HG03095 (cell line): ENCODE data around the gene KDM1B.

ENCODE experiments used
- ATAC-seq: cut with Tn5 transposase; IDR thresholded peaks from one replicate; pipeline ENCODE4 v1.9.1; 2021; ENCODE audit warnings: moderate library complexity; ENCODE audit not compliant: unreplicated experiment

Gene KDM1B

GRCh38 chr6:18155150-18155863 lies at the start of gene KDM1B:
KDM1B (plus strand) TSS chr6:18155422; CDS start chr6:18159896, 4,474 bp downstream.
- ATAC-seq, result peak; percentile 89

DNA sequence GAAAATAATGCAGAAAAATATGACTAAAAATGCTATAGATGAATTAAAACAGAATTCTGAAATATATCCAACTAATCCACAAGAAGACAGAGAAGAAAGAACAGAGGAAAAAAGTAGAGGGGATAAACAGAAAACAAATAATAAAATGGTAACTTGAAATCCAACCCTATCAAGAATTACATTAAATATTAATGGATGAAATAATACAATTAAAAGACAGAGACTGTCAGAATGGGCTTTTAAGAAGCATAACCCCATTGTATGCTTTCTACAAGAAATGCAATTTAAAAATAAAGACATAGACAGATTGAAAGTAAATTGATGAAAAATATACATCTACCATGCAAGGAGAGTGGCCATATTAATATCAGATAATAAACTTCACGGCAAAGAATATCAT lies 48.2 kb upstream of the KDM1B start:
- ATAC-seq, result no peak

- ATAC-seq, result no peak
These were observed 45.1 kb upstream of the KDM1B start for GRCh38 chr6:18110162-18110561.

DNA sequence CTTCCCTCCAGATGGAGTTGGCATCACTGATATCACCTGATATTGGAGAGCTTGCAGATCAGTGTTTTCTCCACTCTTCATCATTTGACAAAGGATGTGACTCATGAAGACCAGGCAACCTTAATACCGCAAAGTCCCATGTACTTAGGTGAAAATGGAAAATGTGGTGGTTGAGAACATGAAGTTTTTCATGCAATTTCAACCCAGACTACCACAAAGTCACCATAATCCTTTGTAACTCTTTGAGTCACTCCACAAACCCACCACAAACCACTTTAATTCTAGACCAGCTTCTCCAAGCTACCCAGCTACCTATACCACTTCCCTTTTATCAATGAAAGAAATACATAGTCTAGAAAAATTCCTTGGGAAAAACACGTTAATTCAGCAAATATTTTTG lies 39.9 kb upstream of the KDM1B start:
- no peak for ATAC-seq

DNA sequence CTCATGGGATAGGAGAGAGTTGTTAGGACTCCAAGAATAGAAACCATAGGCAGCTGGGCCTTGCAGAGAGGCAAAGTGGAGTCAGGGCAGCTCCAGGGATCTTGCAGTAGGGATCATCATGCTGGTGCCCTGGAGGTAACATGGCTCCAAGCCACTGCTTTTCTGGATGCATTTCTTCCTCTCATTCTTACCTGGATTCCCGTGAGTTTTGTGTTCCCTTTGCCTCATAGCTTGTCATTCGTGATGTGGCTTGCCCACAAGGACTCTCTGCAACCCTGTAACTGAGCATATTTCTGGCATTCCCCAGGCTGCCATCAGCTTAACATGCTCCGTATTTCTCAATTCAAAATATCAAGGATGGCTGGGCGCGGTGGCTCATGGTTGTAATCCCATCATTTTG lies 38.1 kb upstream of the KDM1B start:
- no peak for ATAC-seq

DNA sequence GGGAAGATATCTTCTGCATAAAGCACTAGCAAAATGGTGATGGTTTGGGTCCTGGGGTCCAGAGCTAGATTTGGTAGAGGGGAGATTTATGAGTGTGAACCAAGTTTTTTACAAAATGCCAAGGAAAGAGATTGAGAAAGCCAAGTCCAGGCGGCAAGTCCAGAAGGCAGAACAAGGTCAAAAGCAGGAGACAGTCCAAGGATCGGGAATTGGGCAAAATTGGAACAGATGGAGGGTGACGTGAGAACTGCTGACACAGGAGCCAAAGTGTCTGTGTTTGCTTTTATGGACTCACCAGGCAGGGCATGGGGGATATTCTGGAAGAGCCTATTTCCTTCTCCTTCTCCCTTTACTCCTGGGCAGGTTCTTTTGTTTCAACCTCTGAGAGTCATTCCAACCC lies 36.9 kb upstream of the KDM1B start:
- ATAC-seq, result no peak

DNA sequence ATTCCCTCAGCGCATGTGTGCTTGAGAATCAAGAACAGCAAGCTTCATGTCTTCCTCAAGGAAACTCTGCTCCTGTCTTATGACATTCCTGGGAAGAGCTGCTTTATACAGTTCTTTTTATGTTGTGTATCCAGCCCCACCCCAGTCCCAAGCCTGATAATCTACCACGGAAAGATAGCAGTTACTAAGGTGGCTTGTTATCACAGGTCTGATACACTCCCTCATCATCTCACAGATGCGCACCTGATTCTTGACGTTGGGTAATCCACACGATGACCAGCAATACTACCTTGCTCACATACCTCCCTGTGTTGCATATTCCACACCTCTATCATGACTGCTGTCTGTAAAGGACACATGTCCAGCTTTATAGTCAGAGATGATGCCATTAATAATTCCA lies 36.0 kb upstream of the KDM1B start:
- no peak for ATAC-seq

- ATAC-seq, result no peak
These were observed 33.6 kb upstream of the KDM1B start for GRCh38 chr6:18121580-18122127.

GRCh38 chr6:18122128-18123093 lies 32.8 kb upstream of the KDM1B start, which contains the start of gene NHLRC1:
NHLRC1 (minus strand) TSS chr6:18122677; CDS start chr6:18122606, 71 bp downstream.
- peak; percentile 99 for ATAC-seq

DNA sequence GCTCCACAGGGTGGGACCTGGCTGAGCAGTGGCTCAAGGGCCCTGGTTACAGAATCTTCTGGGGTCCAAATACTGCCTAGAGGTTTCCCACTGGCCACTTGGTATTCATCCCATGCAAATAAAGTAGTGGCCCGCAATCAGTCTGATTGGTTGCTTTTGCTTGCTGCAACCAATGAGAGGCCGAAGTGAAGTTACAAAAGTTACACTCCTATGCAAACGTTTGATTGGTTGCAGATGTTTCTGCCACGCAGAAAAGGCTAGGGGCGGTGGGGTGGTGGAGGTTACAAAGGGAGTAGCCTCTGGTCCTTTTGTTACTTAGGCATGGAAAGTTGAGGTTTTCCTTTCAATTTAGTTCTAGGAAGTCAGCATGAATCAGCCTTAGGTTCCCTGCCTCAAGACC lies 29.1 kb upstream of the KDM1B start:
- ATAC-seq, result no peak

GRCh38 chr6:18132346-18132745 lies 22.9 kb upstream of the KDM1B start:
- no peak for ATAC-seq

DNA sequence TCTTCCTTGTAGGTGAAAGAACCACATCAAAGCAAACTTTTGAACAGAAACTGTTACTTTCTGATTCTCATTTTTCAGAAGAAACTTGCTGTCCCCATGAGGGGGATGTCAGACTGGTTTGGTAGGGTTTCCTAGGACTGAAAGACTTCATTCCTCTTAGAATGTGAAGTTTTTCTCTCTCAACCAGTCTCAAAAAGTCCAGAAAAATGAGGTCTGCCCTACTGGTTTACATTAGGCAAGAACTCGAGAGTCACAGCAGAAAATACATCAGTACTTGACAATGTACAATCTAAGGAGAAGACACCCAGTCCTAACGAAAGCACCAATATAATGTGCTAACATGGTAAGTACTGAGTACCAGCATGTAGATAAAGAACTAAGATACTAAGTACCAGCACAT lies 20.1 kb upstream of the KDM1B start:
- no peak for ATAC-seq

DNA sequence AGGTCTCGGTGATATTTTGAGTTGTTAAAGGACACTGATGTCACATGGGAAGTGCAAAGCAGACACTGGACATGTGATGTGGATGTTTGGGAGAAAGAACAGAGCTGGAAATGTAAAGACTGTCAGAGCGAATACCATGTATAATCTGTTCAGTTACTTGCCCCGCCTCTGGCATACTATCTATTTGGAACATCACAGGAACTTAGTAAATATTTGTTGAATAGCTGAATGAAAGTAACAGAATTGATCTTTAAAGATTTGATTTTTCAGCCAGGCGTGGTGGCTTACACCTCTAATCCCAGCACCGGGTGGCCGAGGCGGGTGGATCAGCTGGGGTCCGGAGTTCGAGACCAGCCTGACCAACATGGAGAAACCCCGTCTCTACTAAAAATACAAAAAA lies 19.0 kb upstream of the KDM1B start:
- ATAC-seq, result no peak

GRCh38 chr6:18138906-18139305 lies 16.3 kb upstream of the KDM1B start:
- no peak for ATAC-seq

- ATAC-seq, result no peak
These were observed 15.1 kb upstream of the KDM1B start for GRCh38 chr6:18139935-18140621.

DNA sequence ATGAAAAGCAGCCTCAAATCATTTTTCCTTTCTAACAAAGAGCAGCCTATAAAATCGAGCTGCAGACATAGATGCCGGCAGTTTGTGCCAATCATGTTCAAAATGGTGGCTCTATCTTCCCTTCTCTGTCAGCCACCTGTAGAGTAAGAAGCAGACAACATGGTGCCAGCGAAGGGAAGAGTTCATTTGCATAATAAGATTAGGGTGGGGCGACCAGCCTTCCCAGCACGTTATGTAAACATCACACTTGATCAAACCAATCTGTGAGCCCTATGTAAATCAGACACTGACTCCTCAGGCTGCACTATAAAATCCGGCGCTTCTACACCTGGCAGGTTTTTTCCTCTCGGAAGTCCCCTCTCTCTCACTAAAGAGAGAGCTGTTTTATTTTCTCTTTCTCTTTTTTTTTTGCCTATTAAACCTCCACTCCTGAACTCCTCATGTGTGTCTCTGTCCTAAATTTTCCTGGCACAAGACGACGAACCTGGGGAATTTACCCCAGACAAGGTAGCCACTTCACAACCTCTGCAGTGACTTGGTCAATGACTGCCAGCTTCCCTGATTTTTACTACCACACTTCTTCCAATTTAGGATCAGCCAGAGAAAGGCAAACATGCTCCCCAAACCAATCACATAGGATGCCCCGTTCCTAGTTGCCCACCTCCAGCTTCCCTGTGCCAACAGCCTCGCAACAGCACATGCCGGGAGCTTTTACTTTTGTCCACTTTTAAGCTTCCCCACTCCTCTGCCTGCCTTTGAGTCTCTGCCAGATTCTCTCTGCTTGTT lies 13.2 kb upstream of the KDM1B start:
- ATAC-seq, result no peak

DNA sequence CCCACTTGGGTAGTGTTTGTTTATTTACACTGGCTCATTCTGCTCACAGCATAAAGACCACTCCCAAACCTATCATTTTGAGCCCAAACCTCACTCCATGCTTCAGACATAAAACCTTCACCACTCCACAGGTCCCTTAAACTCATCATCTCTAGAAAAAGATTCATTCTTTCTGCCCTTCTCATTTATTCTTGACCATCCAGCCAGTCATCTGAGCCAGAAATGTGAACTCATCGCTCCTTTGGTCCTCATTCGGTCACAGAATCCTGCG lies 12.7 kb upstream of the KDM1B start:
- no peak for ATAC-seq

- no peak for ATAC-seq
These were observed 8.1 kb upstream of the KDM1B start for GRCh38 chr6:18147160-18147559.

DNA sequence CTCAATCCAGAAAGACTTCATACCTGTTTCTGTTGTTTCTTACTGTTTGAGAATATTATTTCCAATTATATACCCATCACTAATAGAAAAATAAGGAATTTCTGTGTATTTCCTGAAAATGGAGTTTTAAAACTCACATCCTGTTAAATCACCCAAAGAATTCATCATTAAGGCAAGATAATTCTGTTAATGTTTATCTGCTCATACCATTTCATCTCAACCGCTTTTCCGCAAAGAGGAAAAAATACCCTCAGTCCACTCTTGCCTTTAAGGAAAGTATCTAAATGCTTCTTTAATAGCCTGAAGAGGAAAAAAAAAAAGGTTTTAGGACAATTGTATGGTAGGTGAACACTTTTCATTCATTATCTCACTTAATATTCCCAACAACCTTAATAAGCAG lies 7.6 kb upstream of the KDM1B start:
- no peak for ATAC-seq

DNA sequence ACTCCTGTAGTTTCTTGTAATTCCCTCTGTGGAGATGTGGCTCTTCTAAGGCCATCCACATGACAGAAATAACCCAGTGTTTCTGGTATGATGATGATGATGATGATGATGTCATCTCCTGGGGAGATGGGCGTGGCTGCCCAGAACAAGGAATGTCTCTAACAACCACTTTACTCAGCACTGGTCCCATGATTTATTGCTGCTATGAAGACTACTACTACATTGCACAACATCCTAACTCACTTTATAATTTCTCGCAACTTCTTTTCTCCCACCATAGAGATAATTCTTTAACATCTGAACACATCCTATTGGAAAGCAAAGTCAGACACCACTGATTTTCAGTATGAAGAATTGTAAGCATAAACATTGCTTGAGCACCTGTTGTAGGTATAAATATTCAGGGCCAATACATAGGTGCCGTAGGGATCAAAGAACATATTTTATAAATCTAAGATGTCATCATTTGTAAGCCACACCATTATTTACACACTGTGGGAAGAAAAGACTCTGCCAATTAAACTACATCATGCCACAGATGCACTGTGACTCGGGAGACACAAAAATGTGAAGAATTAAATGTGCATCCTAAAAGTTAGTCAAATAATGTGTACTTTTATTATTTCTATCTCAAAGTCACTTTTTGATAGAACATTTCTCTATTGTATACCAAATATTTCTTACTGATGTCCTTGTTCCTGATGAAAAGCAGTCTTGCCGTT lies 6.8 kb upstream of the KDM1B start:
- no peak for ATAC-seq
